Measurements from ENCODE around the gene PRKN.

DNA sequence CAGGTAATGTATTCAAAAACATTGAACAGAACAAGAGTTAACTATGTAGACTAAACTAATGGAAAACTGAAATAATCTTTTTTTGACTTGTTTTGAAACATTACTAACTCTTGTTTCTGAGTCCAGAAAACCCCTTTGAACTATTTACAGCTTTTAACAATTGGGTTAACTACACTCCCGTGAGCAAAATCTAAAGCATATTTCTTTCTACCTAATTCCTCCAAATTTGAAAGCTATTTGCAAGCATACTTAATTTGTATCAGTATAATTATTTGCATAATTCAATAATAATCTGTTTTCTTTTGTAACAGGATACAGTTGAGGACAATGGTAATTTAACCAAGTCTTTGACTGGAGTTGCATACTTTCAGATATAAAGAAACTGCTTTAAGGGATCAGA is 1391.1 kb downstream of the PRKN start:
- TF ChIP-seq, protein P1, sequence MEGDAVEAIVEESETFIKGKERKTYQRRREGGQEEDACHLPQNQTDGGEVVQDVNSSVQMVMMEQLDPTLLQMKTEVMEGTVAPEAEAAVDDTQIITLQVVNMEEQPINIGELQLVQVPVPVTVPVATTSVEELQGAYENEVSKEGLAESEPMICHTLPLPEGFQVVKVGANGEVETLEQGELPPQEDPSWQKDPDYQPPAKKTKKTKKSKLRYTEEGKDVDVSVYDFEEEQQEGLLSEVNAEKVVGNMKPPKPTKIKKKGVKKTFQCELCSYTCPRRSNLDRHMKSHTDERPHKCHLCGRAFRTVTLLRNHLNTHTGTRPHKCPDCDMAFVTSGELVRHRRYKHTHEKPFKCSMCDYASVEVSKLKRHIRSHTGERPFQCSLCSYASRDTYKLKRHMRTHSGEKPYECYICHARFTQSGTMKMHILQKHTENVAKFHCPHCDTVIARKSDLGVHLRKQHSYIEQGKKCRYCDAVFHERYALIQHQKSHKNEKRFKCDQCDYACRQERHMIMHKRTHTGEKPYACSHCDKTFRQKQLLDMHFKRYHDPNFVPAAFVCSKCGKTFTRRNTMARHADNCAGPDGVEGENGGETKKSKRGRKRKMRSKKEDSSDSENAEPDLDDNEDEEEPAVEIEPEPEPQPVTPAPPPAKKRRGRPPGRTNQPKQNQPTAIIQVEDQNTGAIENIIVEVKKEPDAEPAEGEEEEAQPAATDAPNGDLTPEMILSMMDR (IDR thresholded peaks at IDR 0.05) = no peak
- no peak for TF ChIP-seq POLR2AphosphoS5 (IDR thresholded peaks at IDR 0.05; ENCODE audit: low read depth, low read length)
- TF ChIP-seq SIN3A (IDR thresholded peaks at IDR 0.05; ENCODE audit: borderline replicate concordance, insufficient read depth, low read depth, low read length) = no peak
- TF ChIP-seq TCF7L2 (IDR thresholded peaks at IDR 0.05; ENCODE audit: low read depth, low read length) = no peak
- TF ChIP-seq, protein P2, sequence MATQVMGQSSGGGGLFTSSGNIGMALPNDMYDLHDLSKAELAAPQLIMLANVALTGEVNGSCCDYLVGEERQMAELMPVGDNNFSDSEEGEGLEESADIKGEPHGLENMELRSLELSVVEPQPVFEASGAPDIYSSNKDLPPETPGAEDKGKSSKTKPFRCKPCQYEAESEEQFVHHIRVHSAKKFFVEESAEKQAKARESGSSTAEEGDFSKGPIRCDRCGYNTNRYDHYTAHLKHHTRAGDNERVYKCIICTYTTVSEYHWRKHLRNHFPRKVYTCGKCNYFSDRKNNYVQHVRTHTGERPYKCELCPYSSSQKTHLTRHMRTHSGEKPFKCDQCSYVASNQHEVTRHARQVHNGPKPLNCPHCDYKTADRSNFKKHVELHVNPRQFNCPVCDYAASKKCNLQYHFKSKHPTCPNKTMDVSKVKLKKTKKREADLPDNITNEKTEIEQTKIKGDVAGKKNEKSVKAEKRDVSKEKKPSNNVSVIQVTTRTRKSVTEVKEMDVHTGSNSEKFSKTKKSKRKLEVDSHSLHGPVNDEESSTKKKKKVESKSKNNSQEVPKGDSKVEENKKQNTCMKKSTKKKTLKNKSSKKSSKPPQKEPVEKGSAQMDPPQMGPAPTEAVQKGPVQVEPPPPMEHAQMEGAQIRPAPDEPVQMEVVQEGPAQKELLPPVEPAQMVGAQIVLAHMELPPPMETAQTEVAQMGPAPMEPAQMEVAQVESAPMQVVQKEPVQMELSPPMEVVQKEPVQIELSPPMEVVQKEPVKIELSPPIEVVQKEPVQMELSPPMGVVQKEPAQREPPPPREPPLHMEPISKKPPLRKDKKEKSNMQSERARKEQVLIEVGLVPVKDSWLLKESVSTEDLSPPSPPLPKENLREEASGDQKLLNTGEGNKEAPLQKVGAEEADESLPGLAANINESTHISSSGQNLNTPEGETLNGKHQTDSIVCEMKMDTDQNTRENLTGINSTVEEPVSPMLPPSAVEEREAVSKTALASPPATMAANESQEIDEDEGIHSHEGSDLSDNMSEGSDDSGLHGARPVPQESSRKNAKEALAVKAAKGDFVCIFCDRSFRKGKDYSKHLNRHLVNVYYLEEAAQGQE (IDR thresholded peaks at IDR 0.05; ENCODE audit: insufficient read depth in 1 of 2, low read depth in 2 of 2, low read length in 1 of 2) = no peak
